Subcutaneous adipose tissue (tissue), 4 donors: ENCODE results near the gene RPL10A. TPM values are rescaled to one million over a fixed set of nuclear protein-coding genes. Genes with fewer than 3 reads are reported as not detected.

ENCODE experiments used
- total RNA-seq, 4 donors: library from RNA; depleted of rRNA; stranded (reverse); fragments of >200 nt; gene quantifications; one replicate each; pipeline ENCODE4 v1.1.0, GENCODE V29; 2016
- TF ChIP-seq, protein P1 (sequence below): fragments of 450-650 bp; IDR thresholded peaks from one replicate; pipeline ENCODE4 v1.5.1; 2016; ENCODE audit warnings: low read depth, mild to moderate bottlenecking, control low read depth, antibody characterized with exemption, moderate library complexity

The RPL10A gene
- total RNA-seq, 4 donors from 2014 or later, result 985 to 1,194 (median 1,120) TPM

- TF ChIP-seq, protein P1, sequence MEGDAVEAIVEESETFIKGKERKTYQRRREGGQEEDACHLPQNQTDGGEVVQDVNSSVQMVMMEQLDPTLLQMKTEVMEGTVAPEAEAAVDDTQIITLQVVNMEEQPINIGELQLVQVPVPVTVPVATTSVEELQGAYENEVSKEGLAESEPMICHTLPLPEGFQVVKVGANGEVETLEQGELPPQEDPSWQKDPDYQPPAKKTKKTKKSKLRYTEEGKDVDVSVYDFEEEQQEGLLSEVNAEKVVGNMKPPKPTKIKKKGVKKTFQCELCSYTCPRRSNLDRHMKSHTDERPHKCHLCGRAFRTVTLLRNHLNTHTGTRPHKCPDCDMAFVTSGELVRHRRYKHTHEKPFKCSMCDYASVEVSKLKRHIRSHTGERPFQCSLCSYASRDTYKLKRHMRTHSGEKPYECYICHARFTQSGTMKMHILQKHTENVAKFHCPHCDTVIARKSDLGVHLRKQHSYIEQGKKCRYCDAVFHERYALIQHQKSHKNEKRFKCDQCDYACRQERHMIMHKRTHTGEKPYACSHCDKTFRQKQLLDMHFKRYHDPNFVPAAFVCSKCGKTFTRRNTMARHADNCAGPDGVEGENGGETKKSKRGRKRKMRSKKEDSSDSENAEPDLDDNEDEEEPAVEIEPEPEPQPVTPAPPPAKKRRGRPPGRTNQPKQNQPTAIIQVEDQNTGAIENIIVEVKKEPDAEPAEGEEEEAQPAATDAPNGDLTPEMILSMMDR, result no peak
These were observed 39.6 kb upstream of the RPL10A start for GRCh38 chr6:35428421-35429149.

DNA sequence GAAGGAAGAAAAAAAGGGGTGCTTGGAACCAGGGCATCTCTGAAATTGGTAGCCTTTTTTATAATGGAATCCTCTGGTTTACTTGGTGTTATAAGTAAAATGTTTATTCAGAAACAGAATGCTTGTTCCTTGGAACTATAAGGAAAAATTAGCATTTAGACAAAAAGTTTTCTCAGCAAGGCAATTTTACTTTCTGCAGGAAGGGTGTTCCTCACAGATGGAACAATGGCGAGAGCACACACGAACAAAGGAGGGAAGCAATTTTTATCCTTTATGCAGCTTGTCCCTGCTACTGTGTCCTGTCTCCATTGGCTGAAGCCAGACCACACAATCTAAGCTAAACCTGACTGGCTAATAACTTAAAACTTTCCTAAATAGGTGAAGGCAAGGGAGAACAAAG, 38.7 kb upstream of the RPL10A start:
- TF ChIP-seq, protein P1, result no peak

GRCh38 chr6:35432291-35432690, 35.9 kb upstream of the RPL10A start:
- TF ChIP-seq, protein P1, result no peak

GRCh38 chr6:35435074-35435837, 32.9 kb upstream of the RPL10A start:
- TF ChIP-seq, protein P1, result no peak

- TF ChIP-seq, protein P1, result no peak
These were observed 31.9 kb upstream of the RPL10A start for GRCh38 chr6:35436071-35436857.

GRCh38 chr6:35439308-35439707, 28.9 kb upstream of the RPL10A start:
- TF ChIP-seq, protein P1, result no peak

- TF ChIP-seq, protein P1, result no peak
These were observed 27.0 kb upstream of the RPL10A start for GRCh38 chr6:35441205-35441604.
